NCI-H446 treated with DMSO at 0.1 percent for 48 hours (cell line): ENCODE results near the gene SMC1A.

Source experiments
- DNase-seq: peaks from one replicate; lab custom pipeline; 2025; lab: John Stamatoyannopoulos, UW

Gene SMC1A

GRCh38 chrX:53340852-53341645, 81.4 kb downstream of the SMC1A start:
- DNase-seq, result no peak

DNA sequence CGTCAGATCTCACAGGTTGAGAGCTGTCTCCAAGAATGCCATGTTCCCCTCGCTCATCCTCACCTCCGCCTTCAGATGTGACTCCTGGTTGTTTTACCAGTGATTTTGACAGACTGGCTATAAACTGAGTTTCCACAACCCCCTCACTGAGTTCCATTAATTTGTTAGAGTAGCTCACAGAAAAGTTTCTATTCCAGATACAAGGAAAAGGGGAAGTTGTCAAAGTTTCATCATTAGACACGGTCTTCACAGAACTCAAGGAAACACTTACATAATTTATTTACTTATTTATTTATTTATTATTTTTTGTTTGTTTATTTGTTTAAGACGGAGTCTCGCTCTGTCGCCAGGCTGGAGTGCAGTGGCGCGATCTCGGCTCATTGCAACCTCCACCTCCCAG, 85.4 kb downstream of the SMC1A start:
- DNase-seq, result no peak

GRCh38 chrX:53333853-53334252, 88.6 kb downstream of the SMC1A start:
- DNase-seq, result no peak

DNA sequence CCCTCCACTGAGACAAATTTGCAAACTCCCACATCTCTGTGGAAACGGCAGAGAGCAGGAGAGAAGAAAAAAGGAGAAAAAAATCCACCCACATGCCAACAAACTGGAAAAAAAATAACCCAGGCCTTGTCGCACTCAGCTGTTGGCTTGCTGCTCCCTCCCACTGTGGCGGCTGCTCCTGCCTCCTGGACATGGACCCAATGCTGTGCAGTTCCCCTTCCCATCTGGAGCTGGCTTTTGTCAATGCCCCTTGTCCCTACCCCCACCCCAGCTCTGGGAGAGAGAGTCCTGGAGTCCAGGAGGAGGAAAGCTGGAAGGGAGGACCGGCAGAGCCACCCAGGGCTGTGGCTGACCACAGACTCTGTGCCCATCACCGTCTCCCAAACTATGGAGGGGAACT, 90.2 kb downstream of the SMC1A start:
- DNase-seq, result no peak

DNA sequence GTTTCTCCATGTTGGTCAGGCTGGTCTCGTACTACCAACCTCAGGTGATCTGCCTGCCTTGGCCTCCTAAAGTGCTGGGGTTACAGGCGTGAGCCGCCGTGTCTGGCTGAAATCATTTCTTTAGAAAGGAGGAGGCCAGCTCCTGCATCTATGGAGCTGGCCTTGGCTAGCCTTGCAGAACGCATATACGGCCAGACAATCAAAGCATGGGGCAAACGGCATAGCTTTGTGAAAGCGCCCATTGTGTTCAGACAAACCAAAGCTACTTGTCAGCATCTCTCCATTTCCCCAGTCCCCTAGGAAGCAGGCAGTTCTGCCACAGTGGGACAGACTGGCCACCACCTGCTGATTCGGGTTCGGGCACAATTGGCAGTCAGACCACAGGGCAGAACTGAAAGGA, 92.1 kb downstream of the SMC1A start:
- DNase-seq, result no peak

GRCh38 chrX:53324803-53325202, 97.7 kb downstream of the SMC1A start:
- DNase-seq, result no peak
